Stimulated activated CD4-positive, alpha-beta T cell treated with anti-CD3 and anti-CD28 coated beads, Interleukin-15, amount 100 ng/mL, for 24 hours (primary cell): ENCODE results near the gene CLEC18C.
"Not testable (repeated sequence)": the region's sequence is repeated elsewhere in the genome, so short reads cannot be mapped to it uniquely, and the experiment has no call there.

Experiments
- DNase-seq: peaks from one replicate; pipeline ENCODE4 v3.0.0-alpha.2; 2020

Gene CLEC18C

DNA sequence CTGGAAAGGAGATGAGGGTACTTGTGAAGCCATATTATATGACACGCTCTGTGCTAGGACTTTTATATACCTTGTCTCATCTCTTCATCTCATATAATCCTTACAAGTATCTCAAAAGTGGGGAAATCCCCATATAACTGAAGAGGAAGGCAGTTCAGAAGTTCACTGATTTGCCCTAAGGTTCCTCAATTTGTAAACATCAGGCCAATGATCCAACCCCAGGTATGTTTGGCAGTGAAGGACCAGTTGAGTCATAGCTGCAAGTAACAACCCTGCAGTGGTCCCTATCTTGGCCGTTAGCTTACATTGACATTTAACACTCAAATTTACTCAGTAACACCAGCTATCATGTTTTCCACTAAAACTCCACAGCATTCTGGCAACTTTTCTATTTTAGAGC is 45.0 kb downstream of the CLEC18C start:
- not testable (repeated sequence) for DNase-seq

GRCh38 chr16:70222574-70222973 is 49.0 kb downstream of the CLEC18C start:
- DNase-seq: peak; percentile 6

- not testable (repeated sequence) for DNase-seq
These were observed 49.6 kb downstream of the CLEC18C start for GRCh38 chr16:70223216-70223615.

DNA sequence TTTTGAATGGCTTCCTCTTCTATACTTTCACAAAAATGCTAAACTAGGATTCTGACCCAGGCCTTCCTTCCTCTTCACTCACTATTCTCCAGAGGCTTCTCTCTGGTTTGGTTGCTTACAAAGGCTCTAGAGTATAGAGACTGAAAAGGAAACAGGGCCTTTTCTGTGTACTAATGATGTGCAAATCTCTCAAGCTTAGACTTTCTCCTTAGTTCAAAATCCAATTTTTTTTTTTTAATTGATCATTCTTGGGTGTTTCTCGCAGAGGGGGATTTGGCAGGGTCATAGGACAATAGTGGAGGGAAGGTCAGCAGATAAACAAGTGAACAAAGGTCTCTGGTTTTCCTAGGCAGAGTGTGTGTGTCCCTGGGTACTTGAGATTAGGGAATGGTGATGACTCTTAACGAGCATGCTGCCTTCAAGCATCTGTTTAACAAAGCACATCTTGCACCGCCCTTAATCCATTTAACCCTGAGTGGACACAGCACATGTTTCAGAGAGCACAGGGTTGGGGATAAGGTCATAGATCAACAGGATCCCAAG is 50.5 kb downstream of the CLEC18C start:
- not testable (repeated sequence) for DNase-seq

- DNase-seq: not testable (repeated sequence)
These were observed 51.1 kb downstream of the CLEC18C start for GRCh38 chr16:70224645-70225044.

DNA sequence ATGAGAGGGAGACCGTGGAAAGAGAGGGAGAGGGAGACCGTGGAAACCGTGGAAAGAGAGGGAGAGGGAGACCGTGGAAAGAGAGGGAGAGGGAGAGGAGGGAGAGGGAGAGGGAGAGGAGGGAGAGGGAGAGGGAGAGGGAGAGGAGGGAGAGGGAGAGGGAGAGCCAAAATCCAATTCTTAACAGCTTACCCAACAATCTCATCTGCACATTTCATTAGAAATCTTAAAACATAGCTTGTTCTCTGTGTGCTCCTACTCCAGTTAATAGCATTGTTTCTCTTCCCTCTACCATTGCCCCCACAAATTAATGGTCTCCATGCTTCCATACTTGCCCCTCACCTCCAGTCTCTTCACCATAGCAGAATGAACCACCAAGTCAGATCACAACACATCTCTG is 51.8 kb downstream of the CLEC18C start:
- not testable (repeated sequence) for DNase-seq

DNA sequence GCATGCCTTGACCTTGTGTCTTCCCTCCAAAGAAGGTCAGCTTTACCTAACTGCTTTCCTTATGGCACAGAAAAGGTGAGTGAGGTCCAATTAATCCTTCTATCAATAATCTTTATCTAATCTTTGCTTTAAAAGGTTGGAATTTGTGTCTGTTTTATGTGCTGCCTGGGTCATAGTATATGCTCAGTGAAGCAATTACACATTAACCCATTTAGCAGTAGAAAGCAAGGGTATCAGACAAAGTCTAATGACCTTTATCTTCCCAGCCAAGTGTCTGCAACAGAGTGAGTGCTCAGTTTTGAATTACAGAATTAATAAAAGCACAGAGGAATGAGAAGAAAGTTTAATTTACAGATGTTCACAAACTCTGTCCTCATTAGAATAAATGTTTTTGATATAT is 52.4 kb downstream of the CLEC18C start:
- not testable (repeated sequence) for DNase-seq

DNA sequence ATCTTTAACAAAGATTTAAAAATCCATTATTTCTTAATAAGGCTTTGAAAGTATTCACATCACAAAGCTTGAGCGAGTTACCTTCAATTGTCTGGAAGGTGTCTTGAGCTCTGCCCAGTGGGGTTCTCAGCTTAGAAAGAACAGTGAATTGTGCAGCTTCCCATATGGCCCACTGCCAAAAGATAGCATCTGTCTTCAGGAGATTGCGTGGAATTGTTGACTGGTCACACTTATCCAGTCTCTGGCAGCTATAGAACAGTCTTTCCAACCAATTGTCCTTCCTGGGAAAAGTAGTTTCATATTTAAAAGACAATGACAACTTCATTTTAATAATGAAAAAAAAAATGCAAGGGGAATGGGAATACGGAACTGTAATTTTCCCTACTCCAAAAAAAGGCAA is 58.2 kb downstream of the CLEC18C start:
- DNase-seq: not testable (repeated sequence)
